ENCODE data around the gene NR2F1. TPM values are rescaled to one million over a fixed set of nuclear protein-coding genes. Genes with fewer than 3 reads are reported as not detected.

Gene NR2F1
- total RNA-seq, 1 donor from 2014 or later, result 0.47 TPM

GRCh38 chr5:93587597-93588351, 4.8 kb downstream of the NR2F1 start:
- TF ChIP-seq CTCF (IDR thresholded peaks at IDR 0.05; ENCODE audit: borderline replicate concordance), result no peak
- no peak for DNase-seq
- Histone ChIP-seq H3K4me1 (peaks cover 19% of the 10 kb centered on the region), H3K27ac (replicated peaks) (no peak overlapping the region), H3K27me3 (ENCODE audit: low read depth) (peaks cover 90% of the 10 kb centered on the region), H3K4me3 (no peak overlapping the region), H3K36me3 (no peaks in the 10 kb centered on the region), H3K9me3 (replicated peaks) (no peaks in the 10 kb centered on the region)
- intact Hi-C loops (cut with micrococcal nuclease), result no loop called here

GRCh38 chr5:93588352-93589151, 5.5 kb downstream of the NR2F1 start:
- Histone ChIP-seq H3K4me1 (peaks cover 11% of the 10 kb centered on the region), H3K27ac (replicated peaks) (no peak overlapping the region), H3K4me3 (no peak overlapping the region), H3K36me3 (no peaks in the 10 kb centered on the region), H3K27me3 (ENCODE audit: low read depth) (peaks cover 90% of the 10 kb centered on the region), H3K9me3 (replicated peaks) (no peaks in the 10 kb centered on the region)
- intact Hi-C loops (cut with micrococcal nuclease), result no loop called here
- no peak for TF ChIP-seq CTCF (IDR thresholded peaks at IDR 0.05; ENCODE audit: borderline replicate concordance)
- DNase-seq, result no peak

GRCh38 chr5:93589152-93589828, 6.3 kb downstream of the NR2F1 start:
- Histone ChIP-seq H3K27ac (replicated peaks) (no peak overlapping the region), H3K9me3 (replicated peaks) (no peaks in the 10 kb centered on the region), H3K4me3 (no peak overlapping the region), H3K36me3 (no peaks in the 10 kb centered on the region), H3K4me1 (peaks cover 8% of the 10 kb centered on the region), H3K27me3 (ENCODE audit: low read depth) (peaks cover 93% of the 10 kb centered on the region)
- DNase-seq, result no peak
- intact Hi-C loops (cut with micrococcal nuclease), result no loop called here
- TF ChIP-seq CTCF (IDR thresholded peaks at IDR 0.05; ENCODE audit: borderline replicate concordance), result no peak

- Histone ChIP-seq H3K4me1 (peaks cover 8% of the 10 kb centered on the region), H3K27me3 (ENCODE audit: low read depth) (peaks cover 99% of the 10 kb centered on the region), H3K36me3 (no peaks in the 10 kb centered on the region), H3K9me3 (replicated peaks) (peaks cover 4% of the 10 kb centered on the region), H3K27ac (replicated peaks) (no peak overlapping the region), H3K4me3 (no peak overlapping the region)
- DNase-seq, result no peak
- TF ChIP-seq CTCF (IDR thresholded peaks at IDR 0.05; ENCODE audit: borderline replicate concordance), result no peak
- intact Hi-C loops (cut with micrococcal nuclease), result no loop called here
Observed at GRCh38 chr5:93589829-93590215, 6.8 kb downstream of the NR2F1 start.

GRCh38 chr5:93590493-93590892, 7.5 kb downstream of the NR2F1 start:
- Histone ChIP-seq H3K27ac (replicated peaks) (no peak overlapping the region), H3K4me3 (no peak overlapping the region), H3K9me3 (replicated peaks) (peaks cover 8% of the 10 kb centered on the region), H3K27me3 (ENCODE audit: low read depth) (peaks cover 100% of the 10 kb centered on the region), H3K36me3 (no peaks in the 10 kb centered on the region), H3K4me1 (peaks cover 3% of the 10 kb centered on the region)
- intact Hi-C loops (cut with micrococcal nuclease), result no loop called here
- TF ChIP-seq CTCF (IDR thresholded peaks at IDR 0.05; ENCODE audit: borderline replicate concordance), result no peak
- no peak for DNase-seq
